Caco-2 (cell line): Measurements from ENCODE around the gene ENO2. TPM values are rescaled to one million over a fixed set of nuclear protein-coding genes. Genes with fewer than 3 reads are reported as not detected.

ENCODE experiments used
- BruUV-seq: library from RNA; stranded (reverse); fragments of 400-500 nt; replicated peaks from 2 replicates; lab custom pipeline; 2021; lab: Mats Ljungman, UMichigan
- CTCF ChIA-PET: fragments of 300-600 bp; sonication (Branson Sonifier 250); formaldehyde crosslinking; loops from one replicate; lab custom pipeline; 2022; ENCODE audit warnings: antibody characterized with exemption; lab: Charles Lee
- POLR2A ChIA-PET: fragments of 300-600 bp; sonication (Branson Sonifier 250); formaldehyde crosslinking; loops from one replicate; lab custom pipeline; 2022; ENCODE audit warnings: antibody characterized with exemption; lab: Charles Lee
- DNase-seq, 2 experiments: peaks; one replicate each; pipeline versions ENCODE4 v3.0.0 to v3.0.0-alpha.2; 2020 to 2022
- H3K27me3 ChIP-seq: replicated peaks from 2 replicates; pipeline ENCODE4 v1.6.0; 2011; ENCODE audit warnings: low read length; ENCODE audit not compliant: control insufficient read depth, insufficient read depth
- H3K36me3 ChIP-seq: 2 replicates; pipeline ENCODE4 v1.5.1; 2011; ENCODE audit warnings: low read length; ENCODE audit not compliant: control insufficient read depth, insufficient read depth
- H3K4me1 ChIP-seq: fragments of 250-450 bp; sonication (Bioruptor Pico); 2 replicates; pipeline ENCODE4 v1.5.1; 2020; ENCODE audit warnings: mild to moderate bottlenecking
- H3K4me3 ChIP-seq: 2 replicates; pipeline ENCODE4 v1.5.1; 2011; ENCODE audit warnings: low read depth, mild to moderate bottlenecking, control low read depth, low read length
- H3K9me3 ChIP-seq: fragments of 250-450 bp; sonication (Bioruptor Pico); 2 replicates; pipeline ENCODE4 v1.5.1; 2020; ENCODE audit warnings: mild to moderate bottlenecking, moderate library complexity
- H3K27ac Mint-ChIP-seq: one replicate; pipeline ENCODE4 v1.8.0; 2022; ENCODE audit warnings: mixed read lengths; ENCODE audit not compliant: unreplicated experiment
- H3K27me3 Mint-ChIP-seq: one replicate; pipeline ENCODE4 v1.8.0; 2022; ENCODE audit warnings: mixed read lengths; ENCODE audit not compliant: insufficient read depth, unreplicated experiment
- H3K36me3 Mint-ChIP-seq: one replicate; pipeline ENCODE4 v1.8.0; 2022; ENCODE audit warnings: mild to moderate bottlenecking, mixed read lengths; ENCODE audit not compliant: insufficient read depth, unreplicated experiment
- H3K4me1 Mint-ChIP-seq: one replicate; pipeline ENCODE4 v1.8.0; 2022; ENCODE audit warnings: low read depth, mixed read lengths; ENCODE audit not compliant: unreplicated experiment
- H3K4me3 Mint-ChIP-seq: one replicate; pipeline ENCODE4 v1.8.0; 2022; ENCODE audit warnings: mild to moderate bottlenecking, moderate library complexity, mixed read lengths; ENCODE audit not compliant: unreplicated experiment
- H3K9me3 Mint-ChIP-seq: one replicate; pipeline ENCODE4 v1.8.0; 2022; ENCODE audit warnings: mixed read lengths; ENCODE audit not compliant: unreplicated experiment
- CTCF ChIP-seq, 2 experiments: fragments of 200-600 bp in 1 of 2; IDR thresholded peaks; 1 replicate in 1 of 2; 2 replicates in 1 of 2; pipeline versions ENCODE4 v1.5.1 to v1.8.0; 2011 to 2022; ENCODE audit warnings: antibody characterized with exemption in 1 of 2, control low read depth in 1 of 2, inconsistent platforms in 1 of 2, low read depth in 1 of 2, low read length in 1 of 2, mild to moderate bottlenecking in 1 of 2, moderate library complexity in 1 of 2; ENCODE audit not compliant: insufficient read depth in 1 of 2, severe bottlenecking in 1 of 2, unreplicated experiment in 1 of 2
- intact Hi-C: fragments of 100-400 bp; cut with micrococcal nuclease; formaldehyde crosslinking; loops from one replicate; pipeline ENCODE4 v1.10.0; 2022; ENCODE audit not compliant: unreplicated experiment
- total RNA-seq: library from RNA; stranded (reverse); gene quantifications from 2 replicates; pipeline ENCODE4 v1.2.3, GENCODE V29; 2022

ENO2 gene
- total RNA-seq, 1 experiment from 2014 or later, result 23.2 TPM

GRCh38 chr12:6871052-6871957 lies 43.1 kb upstream of the ENO2 start:
- Histone ChIP-seq H3K4me1 (peaks cover 31% of the 10 kb centered on the region), H3K4me3 (no peak overlapping the region; the same call in 1 of the 2 replicates), H3K27me3 (no peaks in the 10 kb centered on the region), H3K9me3 (no peaks in the 10 kb centered on the region), H3K36me3 (peaks cover 11% of the 10 kb centered on the region)
- Mint-ChIP-seq H3K27me3 (no peaks in the 10 kb centered on the region), H3K4me1 (peaks cover 47% of the 10 kb centered on the region), H3K9me3 (no peaks in the 10 kb centered on the region), H3K4me3 (peak overlapping the region; percentile 98), H3K36me3 (peaks cover 91% of the 10 kb centered on the region), H3K27ac (peak overlapping the region; percentile 95)
- POLR2A ChIA-PET, result interaction anchor here (0.5 to 3.7 kb wide), 7 partner anchors 19 to 400 kb away, joined by 3 to 56 read pairs (median 15); partner anchors contain the start of genes C12orf57, CDCA3, ENO2 and RNU7-1
- no peak for TF ChIP-seq CTCF (IDR thresholded peaks at IDR 0.05; ENCODE audit: insufficient read depth in 1 of 2, low read depth in 1 of 2, low read length in 1 of 2, severe bottlenecking in 1 of 2, unreplicated experiment in 1 of 2)
- CTCF ChIA-PET, result interaction anchor here (0.5 to 3.5 kb wide), 13 partner anchors 17 to 317 kb away, joined by 3 to 87 read pairs (median 7); partner anchors contain the start of genes C12orf57, MLF2 and RNU7-1
- intact Hi-C loops, result no loop called here
- DNase-seq, result peak; percentile 61 to 76
- BruUV-seq, result no TSS peak

DNA sequence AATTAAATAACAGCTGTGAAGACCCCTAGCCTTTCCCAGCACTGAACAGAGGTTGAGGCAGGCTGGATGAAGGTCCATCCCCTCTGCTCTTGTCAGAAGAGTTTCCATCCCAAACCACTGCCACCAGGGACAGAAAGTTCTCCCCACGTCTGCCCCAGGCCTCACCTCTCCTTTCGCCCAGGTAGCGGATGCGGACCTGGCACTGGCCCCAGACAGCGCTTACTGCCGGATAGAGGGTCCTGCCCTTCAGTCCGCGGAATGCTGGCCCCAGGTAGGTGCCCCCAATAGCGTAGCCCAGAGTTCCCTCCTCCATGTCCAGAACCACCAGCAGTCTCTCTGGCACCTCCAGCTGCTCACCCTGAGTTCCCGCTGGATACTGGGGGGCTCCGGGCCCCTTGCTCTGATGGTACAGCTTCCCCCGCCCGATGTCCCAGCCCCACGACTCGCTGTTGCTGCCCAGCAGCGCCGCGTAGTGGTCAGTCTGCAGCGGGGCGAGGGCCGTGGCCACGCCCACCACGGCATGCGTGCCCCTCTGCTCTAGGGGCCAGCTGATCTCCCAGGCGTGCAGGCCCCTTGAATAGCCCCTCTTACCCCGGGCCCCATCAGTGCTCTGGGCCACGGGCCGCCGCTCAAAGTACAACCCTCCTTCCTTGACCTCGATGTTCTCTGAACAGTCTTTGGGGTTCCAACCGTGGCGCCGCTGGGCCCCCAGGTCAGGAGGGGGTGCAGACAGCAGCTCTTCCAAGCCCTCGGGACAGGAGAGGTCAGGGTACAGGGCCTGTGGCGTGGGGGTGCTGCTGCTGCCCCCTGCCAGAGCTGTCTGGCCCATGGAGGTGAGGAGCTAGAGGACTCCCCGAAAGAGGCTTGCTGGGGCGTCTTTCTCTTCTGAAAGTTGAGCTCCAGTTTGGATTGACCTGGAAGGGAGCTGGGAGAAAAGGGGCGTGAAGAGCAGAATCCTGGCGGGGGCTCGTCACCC lies 42.0 kb upstream of the ENO2 start:
- Histone ChIP-seq H3K36me3 (peaks cover 11% of the 10 kb centered on the region), H3K27me3 (no peaks in the 10 kb centered on the region), H3K4me3 (peak overlapping the region; percentile 89), H3K4me1 (peaks cover 26% of the 10 kb centered on the region), H3K9me3 (no peaks in the 10 kb centered on the region)
- H3K36me3 Mint-ChIP-seq, result peaks cover 91% of the 10 kb centered on the region
- H3K9me3 Mint-ChIP-seq, result no peaks in the 10 kb centered on the region
- DNase-seq, result peak; percentile 89 to 96
- ChIA-PET POLR2A (interaction anchor here (0.5 to 3.7 kb wide), 18 partner anchors 10 to 338 kb away, joined by 3 to 56 read pairs (median 5); partner anchors contain the start of genes C12orf57, CDCA3, COPS7A and MLF2), CTCF (interaction anchor here (0.5 to 3.5 kb wide), 32 partner anchors 9 to 1168 kb away, joined by 3 to 87 read pairs (median 6); partner anchors contain the start of genes C12orf57, CDCA3, COPS7A and ENO2)
- TSS peak; percentile 76 for BruUV-seq
- peak overlapping the region; percentile 95 for H3K27ac Mint-ChIP-seq
- intact Hi-C loops, result loop anchor here (1.0 kb wide), 4 partner anchors 14 to 65 kb away; partner anchors contain the start of gene LRRC23
- peak; percentile 97 to 99 for TF ChIP-seq CTCF (IDR thresholded peaks at IDR 0.05; ENCODE audit: insufficient read depth in 1 of 2, low read depth in 1 of 2, low read length in 1 of 2, severe bottlenecking in 1 of 2, unreplicated experiment in 1 of 2)
- H3K4me1 Mint-ChIP-seq, result peaks cover 47% of the 10 kb centered on the region
- peak overlapping the region; percentile 98 for H3K4me3 Mint-ChIP-seq
- H3K27me3 Mint-ChIP-seq, result no peaks in the 10 kb centered on the region
